A549 (cell line): ENCODE data around the gene ADK. TPM values are rescaled to one million over a fixed set of nuclear protein-coding genes. Genes with fewer than 3 reads are reported as not detected.

Experiments used
- ATAC-seq, 2 experiments: fragments of 200-7000 bp in 1 of 2; fragments of >200 bp in 1 of 2; cut with Nextera tagmentation in 1 of 2; cut with Tn5 transposase in 1 of 2; 3 replicates each; pipeline versions ENCODE4 v1.8.0 to v1.9.1; 2018 to 2020; ENCODE audit warnings: mild to moderate bottlenecking in 1 of 2, moderate library complexity in 1 of 2
- CTCF ChIA-PET: fragments of 300-600 bp; sonication (Branson Sonifier 250); formaldehyde crosslinking; extraction: SDS; loops from one replicate; lab custom pipeline; 2021; ENCODE audit warnings: antibody characterized with exemption, inconsistent platforms; lab: Yijun Ruan, JAX
- POLR2A ChIA-PET: fragments of 350-600 bp; formaldehyde crosslinking; extraction: SDS; loops from one replicate; lab custom pipeline; 2021; ENCODE audit warnings: antibody characterized with exemption, inconsistent platforms; lab: Yijun Ruan, JAX
- DNase-seq, 2 experiments: peaks; one replicate each; pipeline versions ENCODE4 v3.0.0 to v3.0.0-alpha.2; 2011 to 2016; ENCODE audit warnings: low read depth in 1 of 2, low spot score in 1 of 2
- FAIRE-seq: peaks from 2 replicates; lab custom pipeline; 2011; peaks lifted over from hg19 to GRCh38; lab: Jason Lieb, UNC
- H3K27ac ChIP-seq, 2 experiments: fragments of >200 bp; sonication (Bioruptor Twin); formaldehyde crosslinking; 3 replicates each; pipeline ENCODE4 v1.5.1; 2016 to 2017
- H3K4me1 ChIP-seq: fragments of >200 bp; sonication (Bioruptor Twin); formaldehyde crosslinking; 3 replicates; pipeline ENCODE4 v1.6.1; 2016
- H3K4me2 ChIP-seq: fragments of >200 bp; sonication (Bioruptor Twin); formaldehyde crosslinking; 3 replicates; pipeline ENCODE4 v1.6.1; 2016
- H3K4me3 ChIP-seq: fragments of >200 bp; sonication (Bioruptor Twin); formaldehyde crosslinking; 3 replicates; pipeline ENCODE4 v1.5.1; 2016
- H3K9me3 ChIP-seq: fragments of >200 bp; sonication (Bioruptor Twin); formaldehyde crosslinking; 3 replicates; pipeline ENCODE4 v1.6.1; 2016
- ATOH8 ChIP-seq: fragments of 250-450 bp; sonication (Bioruptor Pico); IDR thresholded peaks from 2 replicates; pipeline ENCODE4 v1.5.0; 2020; ENCODE audit warnings: low read depth, mild to moderate bottlenecking, moderate library complexity
- BHLHE40 ChIP-seq: IDR thresholded peaks from 2 replicates; pipeline ENCODE4 v1.6.1; 2012; ENCODE audit warnings: low read depth, low read length, inconsistent platforms
- CBX2 ChIP-seq: fragments of 200-600 bp; sonication (generic); IDR thresholded peaks from 2 replicates; pipeline ENCODE4 v1.6.1; 2016; ENCODE audit warnings: low read depth, mild to moderate bottlenecking, borderline replicate concordance
- CBX8 ChIP-seq: fragments of 200-600 bp; sonication (generic); IDR thresholded peaks from 2 replicates; pipeline ENCODE4 v1.6.1; 2016
- EHMT2 ChIP-seq: fragments of 200-600 bp; sonication (generic); IDR thresholded peaks from 2 replicates; pipeline ENCODE4 v1.6.1; 2016; ENCODE audit warnings: antibody characterized with exemption, low read depth, mild to moderate bottlenecking, moderate library complexity
- EP300 ChIP-seq, 2 experiments: fragments of >200 bp; sonication (Bioruptor Twin); formaldehyde crosslinking; IDR thresholded peaks; 2 replicates in 1 of 2; 3 replicates in 1 of 2; pipeline ENCODE4 v1.6.1; 2016 to 2017
- ESRRA ChIP-seq: fragments of 150-350 bp; IDR thresholded peaks from 2 replicates; pipeline ENCODE4 v1.6.1; 2014; ENCODE audit warnings: mild to moderate bottlenecking, low read length, borderline replicate concordance
- HDAC2 ChIP-seq: fragments of 200-600 bp; sonication (generic); IDR thresholded peaks from 2 replicates; pipeline ENCODE4 v1.6.1; 2016
- HEYL ChIP-seq: fragments of 250-450 bp; sonication (Bioruptor Pico); IDR thresholded peaks from 2 replicates; pipeline ENCODE4 v1.8.0; 2021; ENCODE audit warnings: mild to moderate bottlenecking, moderate library complexity
- JUN ChIP-seq, 2 experiments: fragments of >200 bp; sonication (Bioruptor Twin); formaldehyde crosslinking; IDR thresholded peaks; 2 replicates in 1 of 2; 3 replicates in 1 of 2; pipeline ENCODE4 v1.6.1; 2016 to 2017
- KDM1A ChIP-seq: fragments of 200-600 bp; sonication (generic); IDR thresholded peaks from 2 replicates; pipeline ENCODE4 v1.6.1; 2016; ENCODE audit warnings: low read depth, mild to moderate bottlenecking
- MAFK ChIP-seq: fragments of 450-650 bp; IDR thresholded peaks from 2 replicates; pipeline ENCODE4 v1.6.1; 2014; ENCODE audit not compliant: partially characterized antibody
- NPAS2 ChIP-seq: fragments of 250-450 bp; sonication (Bioruptor Pico); IDR thresholded peaks from 2 replicates; pipeline ENCODE4 v1.8.0; 2022; ENCODE audit warnings: mild to moderate bottlenecking, moderate library complexity, borderline replicate concordance
- NR3C1 ChIP-seq: fragments of >200 bp; sonication (Bioruptor Twin); formaldehyde crosslinking; IDR thresholded peaks from 3 replicates; pipeline ENCODE4 v1.6.1; 2017
- PBX3 ChIP-seq: IDR thresholded peaks from 2 replicates; pipeline ENCODE4 v1.6.1; 2012
- PHF8 ChIP-seq: fragments of 200-600 bp; sonication (generic); IDR thresholded peaks from 2 replicates; pipeline ENCODE4 v1.6.1; 2016; ENCODE audit warnings: low read depth, mild to moderate bottlenecking, antibody characterized with exemption, moderate library complexity, borderline replicate concordance
- POLR2AphosphoS2 ChIP-seq: conservative IDR thresholded peaks from 2 replicates; pipeline ENCODE4 v1.6.1; 2012; ENCODE audit warnings: low read length, improper control_type of control experiment, inconsistent platforms
- RARB ChIP-seq: fragments of 250-450 bp; sonication (Bioruptor Pico); IDR thresholded peaks from 2 replicates; pipeline ENCODE4 v1.8.0; 2021; ENCODE audit warnings: mild to moderate bottlenecking, moderate library complexity
- RCOR1 ChIP-seq: fragments of 150-350 bp; IDR thresholded peaks from 2 replicates; pipeline ENCODE4 v1.6.1; 2014; ENCODE audit warnings: antibody characterized with exemption, low read length, low read depth
- REST ChIP-seq: fragments of 200-600 bp; sonication (generic); IDR thresholded peaks from 2 replicates; pipeline ENCODE4 v1.6.1; 2016; ENCODE audit warnings: antibody characterized with exemption, mild to moderate bottlenecking, moderate library complexity
- TFCP2L1 ChIP-seq: fragments of 250-450 bp; sonication (Bioruptor Pico); IDR thresholded peaks from 2 replicates; pipeline ENCODE4 v1.5.0; 2021; ENCODE audit warnings: mild to moderate bottlenecking
- TP53 ChIP-seq: fragments of 250-450 bp; sonication (Bioruptor Pico); IDR thresholded peaks from 2 replicates; pipeline ENCODE4 v1.5.0; 2021; ENCODE audit warnings: mild to moderate bottlenecking, moderate library complexity
- WGBS: methylation state at CpG from one replicate; pipeline ENCODE4 v1.1.6; 2017; ENCODE audit errors: missing lambda C conversion rate; 5-methylcytosine and 5-hydroxymethylcytosine counted together
- polyA plus RNA-seq, 4 experiments: library from polyadenylated mRNA; depleted of rRNA in 3 of 4; stranded (reverse); fragments of >200 nt; fragmentation: RNase III in 1 of 4; extraction: RNeasy Plus Mini Kit Qiagen cat#74134 plus additional on column Dnase treatment in 1 of 4; gene quantifications; 2 replicates in 3 of 4; 3 replicates in 1 of 4; pipeline ENCODE4 v1.2.3, GENCODE V29; 2011 to 2017
- TF ChIP-seq, protein P1 (sequence below): fragments of 250-450 bp; sonication (Bioruptor Pico); IDR thresholded peaks from 2 replicates; pipeline ENCODE4 v1.5.0; 2021; ENCODE audit warnings: mild to moderate bottlenecking, moderate library complexity, borderline replicate concordance
- TF ChIP-seq, protein P2 (sequence below): fragments of >200 bp; sonication (Bioruptor Twin); formaldehyde crosslinking; IDR thresholded peaks from 2 replicates; pipeline ENCODE4 v1.6.1; 2016
- TF ChIP-seq, protein P3 (sequence below): IDR thresholded peaks from 2 replicates; pipeline ENCODE4 v1.6.1; 2012; ENCODE audit warnings: low read depth, borderline replicate concordance
- TF ChIP-seq, protein P4 (sequence below): fragments of 150-350 bp; IDR thresholded peaks from 2 replicates; pipeline ENCODE4 v1.6.1; 2014; ENCODE audit warnings: low read depth, mild to moderate bottlenecking, low read length

The ADK gene
- polyA plus RNA-seq, 2 of the 4 experiments (the other 2 are of a cell fraction), result 35.8 to 40.7 TPM

- Histone ChIP-seq H3K9me3 (no peaks in the 10 kb centered on the region), H3K4me2 (no peak overlapping the region), H3K4me1 (no peaks in the 10 kb centered on the region), H3K4me3 (no peak overlapping the region), H3K27ac (no peak overlapping the region)
- ATAC-seq, result no peak
- no peak for FAIRE-seq
- TF ChIP-seq PBX3 (no peak), REST (no peak), RCOR1 (no peak), TP53 (CRISPR knock-in tag) (no peak), EHMT2 (no peak), CBX8 (no peak), EP300 (IDR thresholded peaks at IDR 0.05) (no peak), NR3C1 (no peak), JUN (IDR thresholded peaks at IDR 0.05) (no peak), TFCP2L1 (CRISPR knock-in tag) (no peak), POLR2AphosphoS2 (no peak), NPAS2 (no peak), ESRRA (no peak), HEYL (CRISPR knock-in tag) (no peak)
- TF ChIP-seq, protein P1, sequence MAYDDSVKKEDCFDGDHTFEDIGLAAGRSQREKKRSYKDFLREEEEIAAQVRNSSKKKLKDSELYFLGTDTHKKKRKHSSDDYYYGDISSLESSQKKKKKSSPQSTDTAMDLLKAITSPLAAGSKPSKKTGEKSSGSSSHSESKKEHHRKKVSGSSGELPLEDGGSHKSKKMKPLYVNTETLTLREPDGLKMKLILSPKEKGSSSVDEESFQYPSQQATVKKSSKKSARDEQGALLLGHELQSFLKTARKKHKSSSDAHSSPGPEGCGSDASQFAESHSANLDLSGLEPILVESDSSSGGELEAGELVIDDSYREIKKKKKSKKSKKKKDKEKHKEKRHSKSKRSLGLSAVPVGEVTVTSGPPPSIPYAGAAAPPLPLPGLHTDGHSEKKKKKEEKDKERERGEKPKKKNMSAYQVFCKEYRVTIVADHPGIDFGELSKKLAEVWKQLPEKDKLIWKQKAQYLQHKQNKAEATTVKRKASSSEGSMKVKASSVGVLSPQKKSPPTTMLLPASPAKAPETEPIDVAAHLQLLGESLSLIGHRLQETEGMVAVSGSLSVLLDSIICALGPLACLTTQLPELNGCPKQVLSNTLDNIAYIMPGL (CRISPR knock-in tag), result no peak
- TF ChIP-seq, protein P2, sequence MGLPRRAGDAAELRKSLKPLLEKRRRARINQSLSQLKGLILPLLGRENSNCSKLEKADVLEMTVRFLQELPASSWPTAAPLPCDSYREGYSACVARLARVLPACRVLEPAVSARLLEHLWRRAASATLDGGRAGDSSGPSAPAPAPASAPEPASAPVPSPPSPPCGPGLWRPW, result no peak
- TF ChIP-seq, protein P3, sequence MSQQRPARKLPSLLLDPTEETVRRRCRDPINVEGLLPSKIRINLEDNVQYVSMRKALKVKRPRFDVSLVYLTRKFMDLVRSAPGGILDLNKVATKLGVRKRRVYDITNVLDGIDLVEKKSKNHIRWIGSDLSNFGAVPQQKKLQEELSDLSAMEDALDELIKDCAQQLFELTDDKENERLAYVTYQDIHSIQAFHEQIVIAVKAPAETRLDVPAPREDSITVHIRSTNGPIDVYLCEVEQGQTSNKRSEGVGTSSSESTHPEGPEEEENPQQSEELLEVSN, result no peak
- POLR2A ChIA-PET, result no interaction called here
- CTCF ChIA-PET, result interaction anchor here (1.0 kb wide), 1 partner anchor 759 kb away, joined by 3 read pairs; no protein-coding TSS in a partner anchor
- DNase-seq, result no peak
Observed at GRCh38 chr10:74263996-74264395, 113.0 kb downstream of the ADK start.

DNA sequence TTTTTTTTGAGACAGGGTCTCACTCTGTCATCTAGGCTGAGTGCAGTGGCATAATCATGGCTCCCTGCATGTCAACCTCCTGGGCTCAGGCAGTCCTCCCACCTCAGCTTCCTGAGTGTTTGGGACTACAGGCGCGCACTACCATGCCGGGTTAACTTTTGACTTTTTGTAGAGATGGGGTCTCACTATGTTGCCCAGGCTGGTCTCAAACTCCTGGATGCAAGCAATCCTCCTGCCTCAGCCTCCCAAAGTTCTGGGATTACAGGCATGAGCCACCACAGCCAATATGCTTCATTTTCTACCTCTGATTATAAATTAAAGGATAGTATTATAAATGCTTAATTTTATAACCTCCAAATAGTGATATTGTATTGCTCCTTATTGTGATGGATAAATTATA is 121.3 kb downstream of the ADK start:
- ChIA-PET CTCF (no interaction called here), POLR2A (no interaction called here)
- FAIRE-seq (no peak), DNase-seq (no peak), ATAC-seq (no peak)
- H3K4me3 ChIP-seq, result no peak overlapping the region
- no peak overlapping the region for H3K27ac ChIP-seq
- H3K4me2 ChIP-seq, result no peak overlapping the region
- WGBS, result 97% methylated on average over 3 of the region's 3 CpGs
- TF ChIP-seq, protein P4, sequence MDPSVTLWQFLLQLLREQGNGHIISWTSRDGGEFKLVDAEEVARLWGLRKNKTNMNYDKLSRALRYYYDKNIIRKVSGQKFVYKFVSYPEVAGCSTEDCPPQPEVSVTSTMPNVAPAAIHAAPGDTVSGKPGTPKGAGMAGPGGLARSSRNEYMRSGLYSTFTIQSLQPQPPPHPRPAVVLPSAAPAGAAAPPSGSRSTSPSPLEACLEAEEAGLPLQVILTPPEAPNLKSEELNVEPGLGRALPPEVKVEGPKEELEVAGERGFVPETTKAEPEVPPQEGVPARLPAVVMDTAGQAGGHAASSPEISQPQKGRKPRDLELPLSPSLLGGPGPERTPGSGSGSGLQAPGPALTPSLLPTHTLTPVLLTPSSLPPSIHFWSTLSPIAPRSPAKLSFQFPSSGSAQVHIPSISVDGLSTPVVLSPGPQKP, result no peak
- TF ChIP-seq HDAC2, result no peak
- TF ChIP-seq NR3C1, result no peak
- no peak for TF ChIP-seq CBX2
- TF ChIP-seq RARB (CRISPR knock-in tag), result no peak
- TF ChIP-seq HEYL (CRISPR knock-in tag), result no peak
- TF ChIP-seq MAFK, result no peak
- TF ChIP-seq TFCP2L1 (CRISPR knock-in tag), result no peak
- no peak for TF ChIP-seq PHF8
- no peak for TF ChIP-seq EP300 (IDR thresholded peaks at IDR 0.05)
- no peak for TF ChIP-seq TP53 (CRISPR knock-in tag)
- no peak for TF ChIP-seq ATOH8 (CRISPR knock-in tag)
- no peak for TF ChIP-seq BHLHE40
- TF ChIP-seq KDM1A, result no peak
- no peaks in the 10 kb centered on the region for H3K9me3 ChIP-seq
- no peaks in the 10 kb centered on the region for H3K4me1 ChIP-seq
